ENCODE measurements around the gene NLRP1. TPM values are rescaled to one million over a fixed set of nuclear protein-coding genes. Genes with fewer than 3 reads are reported as not detected.

NLRP1 gene
- total RNA-seq, 1 donor from 2014 or later = 29.3 TPM

Other genes starting within 250 kb of the NLRP1 start
- gene NUP88, start 164.8 kb downstream of the NLRP1 start, total RNA-seq (ENCODE audit: low replicate concordance) = 117 and 135 TPM in 2 replicates
- 116 and 121 TPM in 2 replicates for gene RPAIN, start 164.3 kb downstream of the NLRP1 start, total RNA-seq (ENCODE audit: low replicate concordance)
- gene C1QBP, start 145.4 kb downstream of the NLRP1 start, total RNA-seq (ENCODE audit: low replicate concordance) = 204 and 254 TPM in 2 replicates
- 15.0 and 19.0 TPM in 2 replicates for gene DHX33, start 115.5 kb downstream of the NLRP1 start, total RNA-seq (ENCODE audit: low replicate concordance)
- gene DERL2, start 98.3 kb downstream of the NLRP1 start, total RNA-seq (ENCODE audit: low replicate concordance) = 40.9 and 47.8 TPM in 2 replicates
- gene MIS12, start 97.9 kb downstream of the NLRP1 start, total RNA-seq (ENCODE audit: low replicate concordance) = 36.5 and 53.7 TPM in 2 replicates

All from neural progenitor cell (in vitro differentiated cells).